Liver (tissue), 9 donors: Measurements from ENCODE around the gene LGR5. TPM values are rescaled to one million over a fixed set of nuclear protein-coding genes. Genes with fewer than 3 reads are reported as not detected.

Source experiments
- DNase-seq: peaks from one replicate; pipeline ENCODE4 v3.0.0-alpha.2; 2017; ENCODE audit warnings: low spot score
- H3K27ac ChIP-seq, 2 donors: one replicate each; pipeline ENCODE4 v1.7.0; 2013; ENCODE audit warnings: inconsistent platforms in 2 of 2, low read length in 2 of 2, control low read depth in 1 of 2, low read depth in 1 of 2, mild to moderate bottlenecking in 1 of 2
- H3K27me3 ChIP-seq, 4 donors: one replicate each; pipeline versions ENCODE4 v1.6.1 to v1.7.0; 2013; ENCODE audit warnings: low read length in 3 of 4, inconsistent platforms in 1 of 4, mild to moderate bottlenecking in 1 of 4, moderate library complexity in 1 of 4; ENCODE audit not compliant: control insufficient read depth in 4 of 4, insufficient read depth in 4 of 4
- H3K36me3 ChIP-seq, 4 donors: one replicate each; pipeline versions ENCODE4 v1.6.1 to v1.7.0; 2013; ENCODE audit warnings: low read length in 3 of 4, mild to moderate bottlenecking in 3 of 4, low read depth in 1 of 4, moderate library complexity in 1 of 4; ENCODE audit not compliant: control insufficient read depth in 4 of 4, insufficient read depth in 3 of 4
- H3K4me1 ChIP-seq, 4 donors: one replicate each; pipeline versions ENCODE4 v1.6.1 to v1.7.0; 2013; ENCODE audit warnings: low read length in 3 of 4, mild to moderate bottlenecking in 3 of 4, moderate library complexity in 1 of 4; ENCODE audit not compliant: control insufficient read depth in 4 of 4, insufficient read depth in 4 of 4
- H3K4me3 ChIP-seq, 3 donors: one replicate each; pipeline versions ENCODE4 v1.6.1 to v1.7.0; 2013; ENCODE audit warnings: low read length in 3 of 3, control low read depth in 1 of 3, low read depth in 1 of 3, mild to moderate bottlenecking in 1 of 3
- H3K9ac ChIP-seq, 2 donors: one replicate each; pipeline ENCODE4 v1.7.0; 2013; ENCODE audit warnings: low read length in 2 of 2, mild to moderate bottlenecking in 2 of 2, moderate library complexity in 2 of 2, control low read depth in 1 of 2, low read depth in 1 of 2
- H3K9me3 ChIP-seq, 4 donors: one replicate each; pipeline versions ENCODE4 v1.6.1 to v1.7.0; 2013; ENCODE audit warnings: low read length in 3 of 4; ENCODE audit not compliant: control insufficient read depth in 4 of 4
- FOXA1 ChIP-seq: IDR thresholded peaks from 2 replicates; pipeline ENCODE4 v1.6.1; 2016; ENCODE audit warnings: antibody characterized with exemption
- FOXA2 ChIP-seq: IDR thresholded peaks from 2 replicates; pipeline ENCODE4 v1.6.1; 2016; ENCODE audit warnings: antibody characterized with exemption
- GABPA ChIP-seq, 2 donors: IDR thresholded peaks in 1 of 2; conservative IDR thresholded peaks in 1 of 2; 2 replicates each; pipeline ENCODE4 v1.6.1; 2016; ENCODE audit warnings: antibody characterized with exemption in 2 of 2, mild to moderate bottlenecking in 1 of 2, moderate library complexity in 1 of 2
- HNF4A ChIP-seq, 2 donors: conservative IDR thresholded peaks; 2 replicates each; pipeline ENCODE4 v1.6.1; 2016; ENCODE audit warnings: antibody characterized with exemption in 2 of 2, mild to moderate bottlenecking in 2 of 2
- NR2F2 ChIP-seq: IDR thresholded peaks from 2 replicates; pipeline ENCODE4 v1.6.1; 2016; ENCODE audit warnings: antibody characterized with exemption
- RXRA ChIP-seq, 2 donors: IDR thresholded peaks; 2 replicates each; pipeline ENCODE4 v1.6.1; 2017 to 2018; ENCODE audit warnings: antibody characterized with exemption in 2 of 2, mild to moderate bottlenecking in 1 of 2
- TAF1 ChIP-seq: conservative IDR thresholded peaks from 2 replicates; pipeline ENCODE4 v1.6.1; 2016; ENCODE audit warnings: antibody characterized with exemption, mild to moderate bottlenecking
- YY1 ChIP-seq: IDR thresholded peaks from 2 replicates; pipeline ENCODE4 v1.6.1; 2016; ENCODE audit warnings: antibody characterized with exemption, mild to moderate bottlenecking
- WGBS: extraction: QIAGEN DNeasy Blood & Tissue Kit; methylation state at CpG from one replicate; pipeline ENCODE4 v1.1.7; 2013; 5-methylcytosine and 5-hydroxymethylcytosine counted together
- polyA plus RNA-seq, 2 donors: library from polyadenylated mRNA; stranded (reverse) in 1 of 2; unstranded in 1 of 2; fragments of 200-250 nt in 1 of 2; fragments of >200 nt in 1 of 2; fragmentation: Nextera tagmentation in 1 of 2; extraction: Ambion mirVana in 1 of 2; gene quantifications; one replicate each; pipeline versions ENCODE4 v1.2.1 to v1.2.3, GENCODE V29; 2013 to 2015
- total RNA-seq, 2 donors: library from RNA; depleted of rRNA; stranded (reverse); fragments of >200 nt; gene quantifications; one replicate each; pipeline ENCODE4 v1.2.3, GENCODE V29; 2014
- TF ChIP-seq, protein P1 (sequence below): IDR thresholded peaks from 2 replicates; pipeline ENCODE4 v1.6.1; 2016; ENCODE audit warnings: antibody characterized with exemption
- TF ChIP-seq, protein P2 (sequence below): IDR thresholded peaks from 2 replicates; pipeline ENCODE4 v1.6.1; 2016; ENCODE audit warnings: antibody characterized with exemption
- TF ChIP-seq, protein P3 (sequence below): fragments of 150-350 bp; IDR thresholded peaks from 2 replicates; pipeline ENCODE4 v1.5.1; 2017; ENCODE audit warnings: improper control_type of control experiment, low read depth, low read length; ENCODE audit not compliant: missing input control
- donor health status: healthy.
- donor health status: healthy.
- donor health status: healthy.
- donor health status: healthy.
- donor health status: healthy.

Gene LGR5
- total and polyA plus RNA-seq, 4 donors = 0.17 to 0.99 (median 0.82) TPM

DNA sequence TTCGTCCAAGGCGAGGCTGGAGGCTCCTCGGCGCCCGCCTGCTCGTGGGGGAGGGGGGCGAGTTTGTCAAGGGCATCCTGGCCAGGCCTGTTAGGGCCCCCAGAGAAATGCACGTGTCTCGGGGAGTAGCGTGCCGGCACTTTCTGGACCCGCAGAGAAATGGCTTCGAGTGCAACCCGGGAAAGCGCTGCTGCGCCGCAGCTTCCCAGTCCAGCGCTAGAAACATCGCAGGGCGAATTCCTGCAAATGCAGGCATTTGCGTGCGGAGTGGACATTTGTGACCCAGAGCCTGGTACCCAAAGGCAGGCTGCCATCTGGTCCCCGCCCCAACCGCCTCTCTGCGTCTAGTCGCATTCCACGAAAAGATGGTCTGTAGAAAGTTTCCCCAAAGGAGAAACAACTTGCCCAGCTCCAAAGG lies 756 bp downstream of the LGR5 start:
- H3K4me3 ChIP-seq = peak overlapping the region in 2 of 3 donors; percentile 53 to 57

DNA sequence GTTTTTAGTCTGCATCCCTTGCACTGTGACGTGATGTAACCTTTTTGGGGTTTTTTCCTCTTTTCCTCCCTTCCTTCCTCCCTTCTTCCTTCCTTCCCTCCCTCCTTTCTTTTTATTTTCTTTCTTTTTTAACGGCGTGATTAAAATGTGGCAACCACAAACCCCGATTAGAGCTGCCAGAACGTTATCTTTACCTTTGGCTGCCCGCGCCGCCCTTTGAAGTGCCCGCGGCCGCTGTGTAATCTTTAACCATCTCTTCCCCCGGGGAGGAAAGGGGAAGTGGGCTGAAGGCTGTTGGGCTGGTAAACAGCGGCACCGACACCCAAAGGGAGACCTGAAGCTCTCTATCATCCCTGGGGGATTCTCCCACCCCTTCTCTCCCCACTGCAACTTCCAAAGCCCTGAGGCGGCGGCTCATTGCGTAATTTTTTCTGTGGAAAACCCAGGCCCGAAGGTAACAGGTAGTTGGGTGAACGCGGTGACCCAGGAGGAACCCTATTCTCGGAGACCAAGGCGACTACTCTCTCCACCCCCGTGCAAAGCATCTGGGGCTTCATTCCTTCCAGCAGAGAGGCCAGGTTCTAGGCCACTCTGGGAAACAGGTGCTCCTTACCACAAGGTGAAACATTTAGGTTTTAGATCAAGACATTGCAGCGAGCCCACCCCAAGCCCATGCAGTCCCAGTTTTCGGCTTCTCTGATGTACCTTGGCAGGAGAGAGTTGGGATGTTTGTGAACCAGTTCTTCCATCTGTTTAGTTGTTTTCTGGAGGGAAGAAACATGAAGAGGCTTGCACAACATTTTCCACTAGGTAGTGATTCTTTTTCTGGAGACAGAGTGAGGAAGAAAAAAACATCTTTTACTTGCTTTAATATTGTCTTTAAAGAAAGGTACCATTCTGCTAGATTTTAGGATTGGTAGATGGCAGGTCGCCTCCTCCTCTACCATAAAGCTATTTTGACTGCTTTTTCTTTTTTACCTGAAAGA lies 1.5 kb downstream of the LGR5 start:
- H3K27ac ChIP-seq = no peak overlapping the region
- no peaks in the 10 kb centered on the region for H3K36me3 ChIP-seq
- peak overlapping the region; percentile 35 to 57 (median 53) for H3K4me3 ChIP-seq
- H3K27me3 ChIP-seq = peaks cover 0 to 9% (median 5%) of the 10 kb centered on the region in 4 donors
- 7% methylated on average over 26 of the region's 26 CpGs for WGBS
- peak in 1 of 2 donors; percentile 41 for TF ChIP-seq HNF4A (conservative IDR thresholded peaks at IDR 0.05)
- TF ChIP-seq NR2F2 = no peak
- TF ChIP-seq, protein P1, sequence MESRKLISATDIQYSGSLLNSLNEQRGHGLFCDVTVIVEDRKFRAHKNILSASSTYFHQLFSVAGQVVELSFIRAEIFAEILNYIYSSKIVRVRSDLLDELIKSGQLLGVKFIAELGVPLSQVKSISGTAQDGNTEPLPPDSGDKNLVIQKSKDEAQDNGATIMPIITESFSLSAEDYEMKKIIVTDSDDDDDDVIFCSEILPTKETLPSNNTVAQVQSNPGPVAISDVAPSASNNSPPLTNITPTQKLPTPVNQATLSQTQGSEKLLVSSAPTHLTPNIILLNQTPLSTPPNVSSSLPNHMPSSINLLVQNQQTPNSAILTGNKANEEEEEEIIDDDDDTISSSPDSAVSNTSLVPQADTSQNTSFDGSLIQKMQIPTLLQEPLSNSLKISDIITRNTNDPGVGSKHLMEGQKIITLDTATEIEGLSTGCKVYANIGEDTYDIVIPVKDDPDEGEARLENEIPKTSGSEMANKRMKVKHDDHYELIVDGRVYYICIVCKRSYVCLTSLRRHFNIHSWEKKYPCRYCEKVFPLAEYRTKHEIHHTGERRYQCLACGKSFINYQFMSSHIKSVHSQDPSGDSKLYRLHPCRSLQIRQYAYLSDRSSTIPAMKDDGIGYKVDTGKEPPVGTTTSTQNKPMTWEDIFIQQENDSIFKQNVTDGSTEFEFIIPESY = no peak
- TF ChIP-seq RXRA (IDR thresholded peaks at IDR 0.05) = peak in 1 of 2 donors; percentile 64
- TF ChIP-seq FOXA2 = no peak
- no peak for TF ChIP-seq FOXA1
- TF ChIP-seq, protein P2, sequence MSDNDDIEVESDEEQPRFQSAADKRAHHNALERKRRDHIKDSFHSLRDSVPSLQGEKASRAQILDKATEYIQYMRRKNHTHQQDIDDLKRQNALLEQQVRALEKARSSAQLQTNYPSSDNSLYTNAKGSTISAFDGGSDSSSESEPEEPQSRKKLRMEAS = peak; percentile 49
- TF ChIP-seq GABPA (IDR thresholded peaks at IDR 0.05 in 1 of 2, conservative IDR thresholded peaks at IDR 0.05 in 1 of 2) = no peak
- TF ChIP-seq YY1 = peak; percentile 40
- TF ChIP-seq, protein P3, sequence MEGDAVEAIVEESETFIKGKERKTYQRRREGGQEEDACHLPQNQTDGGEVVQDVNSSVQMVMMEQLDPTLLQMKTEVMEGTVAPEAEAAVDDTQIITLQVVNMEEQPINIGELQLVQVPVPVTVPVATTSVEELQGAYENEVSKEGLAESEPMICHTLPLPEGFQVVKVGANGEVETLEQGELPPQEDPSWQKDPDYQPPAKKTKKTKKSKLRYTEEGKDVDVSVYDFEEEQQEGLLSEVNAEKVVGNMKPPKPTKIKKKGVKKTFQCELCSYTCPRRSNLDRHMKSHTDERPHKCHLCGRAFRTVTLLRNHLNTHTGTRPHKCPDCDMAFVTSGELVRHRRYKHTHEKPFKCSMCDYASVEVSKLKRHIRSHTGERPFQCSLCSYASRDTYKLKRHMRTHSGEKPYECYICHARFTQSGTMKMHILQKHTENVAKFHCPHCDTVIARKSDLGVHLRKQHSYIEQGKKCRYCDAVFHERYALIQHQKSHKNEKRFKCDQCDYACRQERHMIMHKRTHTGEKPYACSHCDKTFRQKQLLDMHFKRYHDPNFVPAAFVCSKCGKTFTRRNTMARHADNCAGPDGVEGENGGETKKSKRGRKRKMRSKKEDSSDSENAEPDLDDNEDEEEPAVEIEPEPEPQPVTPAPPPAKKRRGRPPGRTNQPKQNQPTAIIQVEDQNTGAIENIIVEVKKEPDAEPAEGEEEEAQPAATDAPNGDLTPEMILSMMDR = no peak
- no peak for TF ChIP-seq TAF1
- H3K9me3 ChIP-seq = peaks cover 2 to 10% (median 4%) of the 10 kb centered on the region in 4 donors
- peaks cover 6 to 28% (median 26%) of the 10 kb centered on the region in 4 donors for H3K4me1 ChIP-seq
- H3K9ac ChIP-seq = no peak overlapping the region
- DNase-seq = no peak

More for the DNA sequence above, 756 bp downstream of the LGR5 start:
- no peak overlapping the region for H3K9ac ChIP-seq
- 3% methylated on average over 27 of the region's 27 CpGs for WGBS
- H3K9me3 ChIP-seq = peaks cover 4 to 16% (median 6%) of the 10 kb centered on the region in 4 donors
- H3K36me3 ChIP-seq = no peaks in the 10 kb centered on the region
- H3K27ac ChIP-seq = no peak overlapping the region
- H3K27me3 ChIP-seq = peaks cover 0 to 9% (median 4%) of the 10 kb centered on the region in 4 donors
- TF ChIP-seq, protein P1 = no peak
- no peak for DNase-seq
- peaks cover 6 to 28% (median 26%) of the 10 kb centered on the region in 4 donors for H3K4me1 ChIP-seq
